Pancreas (tissue), 10 donors: ENCODE data around the gene RNH1. TPM values are rescaled to one million over a fixed set of nuclear protein-coding genes. Genes with fewer than 3 reads are reported as not detected.
A peak's percentile ranks its signal among the peaks of the same experiment; 100 is the strongest.
"Not testable (repeated sequence)": the region's sequence is repeated elsewhere in the genome, so short reads cannot be mapped to it uniquely, and the experiment has no call there.

Experiments
- ATAC-seq, 4 donors: fragments of 200-7000 bp; cut with Tn5 transposase; one replicate each; pipeline versions ENCODE4 v1.8.0 to v1.9.1; 2020; ENCODE audit warnings: mild to moderate bottlenecking in 4 of 4, moderate library complexity in 4 of 4
- DNase-seq, 6 donors: peaks; one replicate each; pipeline ENCODE4 v3.0.0-alpha.2; 2020
- FAIRE-seq: peaks from 2 replicates; lab custom pipeline; 2012; peaks lifted over from hg19 to GRCh38; lab: Jason Lieb, UNC
- H3K27ac ChIP-seq, 4 donors: fragments of 200-600 bp; sonication (generic); 1 replicate in 3 of 4; 2 replicates in 1 of 4; pipeline versions ENCODE4 v1.5.0 to v1.8.0; 2020
- H3K27me3 ChIP-seq, 4 donors: fragments of 200-600 bp; one replicate each; pipeline ENCODE4 v1.8.0; 2021
- H3K36me3 ChIP-seq, 3 donors: fragments of 200-600 bp; sonication (generic) in 1 of 3; one replicate each; pipeline versions ENCODE4 v1.5.0 to v1.8.0; 2020 to 2021
- H3K4me1 ChIP-seq, 3 donors: fragments of 200-600 bp; one replicate each; pipeline ENCODE4 v1.8.0; 2021
- H3K4me3 ChIP-seq, 4 donors: fragments of 200-600 bp; sonication (generic) in 2 of 4; one replicate each; pipeline versions ENCODE4 v1.5.0 to v1.8.0; 2020 to 2021
- H3K9me3 ChIP-seq, 4 donors: fragments of 200-600 bp; one replicate each; pipeline ENCODE4 v1.8.0; 2021
- CTCF ChIP-seq, 4 donors: fragments of 200-600 bp; sonication (generic) in 3 of 4; IDR thresholded peaks; one replicate each; pipeline versions ENCODE4 v1.5.0 to v1.8.0; 2021; ENCODE audit warnings: antibody characterized with exemption in 4 of 4
- WGBS, 2 donors: extraction: QIAGEN DNeasy Blood & Tissue Kit; methylation state at CpG; one replicate each; pipeline ENCODE4 v1.1.7; 2013; 5-methylcytosine and 5-hydroxymethylcytosine counted together
- intact Hi-C, 3 donors: fragments of 100-400 bp; cut with DNase I; formaldehyde crosslinking; loops; one replicate each; pipeline versions ENCODE4 v1.11.1 to v1.14.2; 2022
- polyA plus RNA-seq, 2 donors: library from polyadenylated mRNA; stranded (reverse); fragments of 200-250 nt; gene quantifications; one replicate each; pipeline ENCODE4 v1.2.3, GENCODE V29; 2013
- total RNA-seq, 6 donors: library from RNA; stranded (reverse); fragmentation: NEBNext Ultra II Directional in 4 of 6; extraction: Animal tissue kit (Norgen Biotek cat#: 25700) in 4 of 6; gene quantifications; one replicate each; pipeline versions ENCODE4 v1.2.1 to v1.2.4, GENCODE V29; 2021 to 2023
- donor health status: healthy with polysubstance abuse.
- donor health status: DM: no; HTN: no; CAD: no; lungs with moderate emphysema.
- donor health status: DM: no; HTN: no; CAD: no.
- donor health status: control.
- donor health status: control.
- donor health status: Bipolar disorder and iron deficiency.
- donor health status: DM: yes; HTN: yes; CAD: no.
- donor health status: DM: no; HTN: no; CAD: no.
- donor health status: DM: no; HTN: no; CAD: no.
- donor health status: DM: yes; HTN: yes; CAD: no.

The RNH1 gene
- total and polyA plus RNA-seq, 8 donors: 38.9 to 87.7 (median 63.9) TPM

GRCh38 chr11:471468-472145 is 35.4 kb downstream of the RNH1 start:
- intact Hi-C loops: no loop called here
- ATAC-seq: no peak
- WGBS, 2 donors: 97 to 98% methylated on average over 59 to 61 of the region's 61 CpGs
- Histone ChIP-seq H3K27me3 (no peaks in the 10 kb centered on the region), H3K27ac (no peak overlapping the region), H3K4me1 (peaks cover 0 to 6% (median 0%) of the 10 kb centered on the region in 3 donors), H3K36me3 (no peaks in the 10 kb centered on the region), H3K9me3 (no peaks in the 10 kb centered on the region), H3K4me3 (no peak overlapping the region)
- no peak for TF ChIP-seq CTCF (IDR thresholded peaks at IDR 0.05)
- no peak for FAIRE-seq
- peak in 2 of 6 donors; percentile 21 to 78 for DNase-seq

- peak in 1 of 4 donors; percentile 8 for TF ChIP-seq CTCF (IDR thresholded peaks at IDR 0.05)
- ATAC-seq: peak; percentile 57 to 93 (median 89)
- H3K4me3 ChIP-seq: peak overlapping the region in 2 of 4 donors; percentile 4 to 8
- H3K36me3 ChIP-seq: no peaks in the 10 kb centered on the region
- peak overlapping the region in 3 of 4 donors; percentile 49 to 73 (median 60) for H3K27ac ChIP-seq
- H3K4me1 ChIP-seq: peaks cover 0 to 6% (median 0%) of the 10 kb centered on the region in 3 donors
- no peaks in the 10 kb centered on the region for H3K27me3 ChIP-seq
- no peak for FAIRE-seq
- DNase-seq: peak in 2 of 6 donors; percentile 32 to 50
- intact Hi-C loops: no loop called here
- 71 to 74% methylated on average over 28 of the region's 28 CpGs for WGBS, 2 donors
- no peaks in the 10 kb centered on the region for H3K9me3 ChIP-seq
These were observed 37.1 kb downstream of the RNH1 start for GRCh38 chr11:469684-470560.

- WGBS, 2 donors: 43 to 44% methylated on average over 19 of the region's 19 CpGs
- H3K9me3 ChIP-seq, H3K27me3 ChIP-seq, H3K4me1 ChIP-seq, intact Hi-C loops, FAIRE-seq, H3K36me3 ChIP-seq: not testable (repeated sequence)
- Histone ChIP-seq H3K4me3 (peak overlapping the region in 2 of 4 donors; percentile 4 to 8), H3K27ac (peak overlapping the region in 3 of 4 donors; percentile 49 to 73 (median 60))
- ATAC-seq (peak in 1 of 4 donors; percentile 15), DNase-seq (peak in 1 of 6 donors; percentile 3)
These were observed 37.9 kb downstream of the RNH1 start for GRCh38 chr11:469026-469683.

GRCh38 chr11:468493-468892 is 38.5 kb downstream of the RNH1 start:
- Histone ChIP-seq H3K27me3 (no peaks in the 10 kb centered on the region), H3K9me3 (no peaks in the 10 kb centered on the region), H3K4me3 (no peak overlapping the region), H3K36me3 (no peaks in the 10 kb centered on the region), H3K4me1 (peaks cover 0 to 6% (median 0%) of the 10 kb centered on the region in 3 donors), H3K27ac (no peak overlapping the region)
- WGBS, 2 donors: 72 to 79% methylated on average over 6 of the region's 6 CpGs
- FAIRE-seq: no peak
- TF ChIP-seq CTCF (IDR thresholded peaks at IDR 0.05): no peak
- peak in 1 of 6 donors; percentile 5 for DNase-seq
- no peak for ATAC-seq
- intact Hi-C loops: no loop called here

- Histone ChIP-seq H3K4me1 (peaks cover 0 to 6% (median 0%) of the 10 kb centered on the region in 3 donors), H3K27me3 (no peaks in the 10 kb centered on the region), H3K4me3 (no peak overlapping the region), H3K9me3 (no peaks in the 10 kb centered on the region), H3K27ac (no peak overlapping the region), H3K36me3 (no peaks in the 10 kb centered on the region)
- DNase-seq: peak in 1 of 6 donors; percentile 2
- TF ChIP-seq CTCF (IDR thresholded peaks at IDR 0.05): no peak
- ATAC-seq: no peak
- intact Hi-C loops: no loop called here
- 82 to 86% methylated on average over 12 of the region's 12 CpGs for WGBS, 2 donors
- FAIRE-seq: no peak
These were observed 39.0 kb downstream of the RNH1 start for GRCh38 chr11:468036-468435.
